HG03432 (cell line): ENCODE data around the gene SCGB2A2.

Experiments
- ATAC-seq: cut with Tn5 transposase; IDR thresholded peaks from one replicate; pipeline ENCODE4 v1.9.1; 2021; ENCODE audit warnings: mild to moderate bottlenecking, moderate library complexity; ENCODE audit not compliant: unreplicated experiment

Gene SCGB2A2

DNA sequence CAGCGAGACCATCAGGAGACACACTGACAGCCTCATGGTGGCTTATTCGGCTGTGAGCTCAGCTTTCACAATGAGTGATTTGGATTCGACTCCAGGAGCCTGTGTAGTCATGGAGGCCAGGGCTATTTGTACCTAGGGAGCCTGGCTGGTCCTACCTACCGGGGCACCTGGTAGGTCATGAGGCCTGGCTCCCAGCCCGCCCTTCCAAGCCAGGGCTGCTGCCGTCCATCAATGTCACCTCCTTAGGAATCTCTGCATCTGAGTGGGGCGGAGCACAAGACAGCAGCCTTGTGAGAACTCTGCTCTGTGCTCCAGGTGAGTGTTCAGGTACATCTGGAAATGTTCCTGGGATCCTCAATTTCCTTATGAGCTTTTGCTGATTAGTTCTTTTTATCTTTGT, 29.0 kb downstream of the SCGB2A2 start, which contains the start of gene SCGB1D4:
Gene SCGB1D4 (minus strand): TSS at position 101 of the 400 bp plus-strand sequence. CDS start 65 bp downstream, at position 36.
- no peak for ATAC-seq

- no peak for ATAC-seq
Measured at GRCh38 chr11:62306227-62306626, 36.3 kb downstream of the SCGB2A2 start.

DNA sequence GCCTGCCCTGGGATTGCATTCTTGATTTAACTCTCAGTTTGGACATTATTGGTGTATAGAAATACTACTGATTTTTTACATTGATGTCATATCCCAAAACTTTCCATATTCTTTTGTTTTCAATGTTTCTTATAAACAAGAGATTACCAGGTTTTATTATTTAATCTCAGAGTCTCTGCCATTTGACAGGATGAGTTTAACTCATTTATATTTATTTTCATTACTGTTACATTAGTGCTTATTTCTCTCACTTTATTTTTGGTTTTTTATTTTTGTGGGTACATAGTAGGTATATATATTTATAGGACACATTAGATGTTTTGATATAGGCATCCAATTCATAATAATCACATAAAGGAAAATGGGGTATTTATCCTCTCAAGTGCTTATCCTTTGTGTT, 38.0 kb downstream of the SCGB2A2 start:
- no peak for ATAC-seq

- no peak for ATAC-seq
Measured at GRCh38 chr11:62309991-62310390, 40.0 kb downstream of the SCGB2A2 start.

GRCh38 chr11:62315431-62315830, 45.5 kb downstream of the SCGB2A2 start:
- no peak for ATAC-seq

DNA sequence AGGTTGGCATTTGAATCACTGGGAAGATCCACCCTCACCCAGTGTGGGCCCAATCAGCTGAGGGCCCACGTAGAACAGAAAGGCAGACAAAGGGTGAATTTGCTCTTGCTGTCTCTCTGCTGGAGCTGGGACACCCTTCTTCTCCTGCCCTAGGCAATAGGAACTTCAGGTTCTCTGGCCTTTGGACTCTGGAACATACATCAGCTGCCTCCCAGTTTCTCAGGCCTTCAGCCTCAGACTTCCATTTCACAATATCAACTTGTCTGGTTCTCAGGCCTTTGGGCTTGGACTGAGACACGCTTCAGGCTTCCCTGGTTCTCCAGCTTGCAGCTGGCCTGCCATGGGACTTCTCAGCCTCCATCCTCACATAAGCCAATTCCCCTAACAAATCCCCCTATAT, 52.6 kb downstream of the SCGB2A2 start:
- no peak for ATAC-seq
